DND-41 (cell line): ENCODE measurements around the gene SSR3.

Experiments used
- EZH2 ChIP-seq: IDR thresholded peaks from 3 replicates; pipeline ENCODE4 v1.6.1; 2012; ENCODE audit warnings: borderline replicate concordance, low read depth, mild to moderate bottlenecking, moderate library complexity, low read length, inconsistent platforms; ENCODE audit not compliant: severe bottlenecking
- TF ChIP-seq, protein P1 (sequence below): IDR thresholded peaks from 2 replicates; pipeline ENCODE4 v1.5.1; 2012; ENCODE audit warnings: borderline replicate concordance, low read length, moderate library complexity, mild to moderate bottlenecking; ENCODE audit not compliant: poor library complexity, severe bottlenecking; ENCODE audit errors: extremely low read depth

- TF ChIP-seq, protein P1, sequence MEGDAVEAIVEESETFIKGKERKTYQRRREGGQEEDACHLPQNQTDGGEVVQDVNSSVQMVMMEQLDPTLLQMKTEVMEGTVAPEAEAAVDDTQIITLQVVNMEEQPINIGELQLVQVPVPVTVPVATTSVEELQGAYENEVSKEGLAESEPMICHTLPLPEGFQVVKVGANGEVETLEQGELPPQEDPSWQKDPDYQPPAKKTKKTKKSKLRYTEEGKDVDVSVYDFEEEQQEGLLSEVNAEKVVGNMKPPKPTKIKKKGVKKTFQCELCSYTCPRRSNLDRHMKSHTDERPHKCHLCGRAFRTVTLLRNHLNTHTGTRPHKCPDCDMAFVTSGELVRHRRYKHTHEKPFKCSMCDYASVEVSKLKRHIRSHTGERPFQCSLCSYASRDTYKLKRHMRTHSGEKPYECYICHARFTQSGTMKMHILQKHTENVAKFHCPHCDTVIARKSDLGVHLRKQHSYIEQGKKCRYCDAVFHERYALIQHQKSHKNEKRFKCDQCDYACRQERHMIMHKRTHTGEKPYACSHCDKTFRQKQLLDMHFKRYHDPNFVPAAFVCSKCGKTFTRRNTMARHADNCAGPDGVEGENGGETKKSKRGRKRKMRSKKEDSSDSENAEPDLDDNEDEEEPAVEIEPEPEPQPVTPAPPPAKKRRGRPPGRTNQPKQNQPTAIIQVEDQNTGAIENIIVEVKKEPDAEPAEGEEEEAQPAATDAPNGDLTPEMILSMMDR: no peak
- TF ChIP-seq EZH2: no peak
These were observed 18.2 kb downstream of the SSR3 start for GRCh38 chr3:156536524-156537316.
